CD14-positive monocyte (primary cell): Measurements from ENCODE around the gene GALNT12. TPM values are rescaled to one million over a fixed set of nuclear protein-coding genes. Genes with fewer than 3 reads are reported as not detected.

Experiments
- DNase-seq, 3 donors: peaks; one replicate each; pipeline ENCODE4 v3.0.0-alpha.2; 2011 to 2022
- H2AFZ ChIP-seq: 2 replicates; pipeline ENCODE4 v1.6.0; 2012; ENCODE audit warnings: mild to moderate bottlenecking, low read depth, low read length, inconsistent platforms; ENCODE audit not compliant: insufficient read depth, poor library complexity, severe bottlenecking
- H3K27ac ChIP-seq, 2 donors: 1 replicate in 1 of 2; 2 replicates in 1 of 2; pipeline ENCODE4 v1.5.1; 2012 to 2013; ENCODE audit warnings: low read length in 2 of 2, control low read depth in 1 of 2, inconsistent platforms in 1 of 2, low read depth in 1 of 2, mild to moderate bottlenecking in 1 of 2
- H3K27me3 ChIP-seq, 2 donors: one replicate each; pipeline versions ENCODE4 v1.6.0 to v1.6.1; 2011 to 2013; ENCODE audit warnings: low read length in 2 of 2; ENCODE audit not compliant: control insufficient read depth in 2 of 2, insufficient read depth in 2 of 2
- H3K36me3 ChIP-seq, 2 donors: replicated peaks in 1 of 2; 1 replicate in 1 of 2; 2 replicates in 1 of 2; pipeline versions ENCODE4 v1.5.1 to v1.6.1; 2012 to 2013; ENCODE audit warnings: low read length in 2 of 2, control low read depth in 1 of 2, inconsistent platforms in 1 of 2, mild to moderate bottlenecking in 1 of 2; ENCODE audit not compliant: insufficient read depth in 2 of 2, control insufficient read depth in 1 of 2
- H3K4me1 ChIP-seq, 2 donors: 1 replicate in 1 of 2; 2 replicates in 1 of 2; pipeline versions ENCODE4 v1.5.1 to v1.6.1; 2012 to 2013; ENCODE audit warnings: low read length in 2 of 2, control low read depth in 1 of 2, inconsistent platforms in 1 of 2, mild to moderate bottlenecking in 1 of 2, moderate library complexity in 1 of 2; ENCODE audit not compliant: insufficient read depth in 2 of 2, control insufficient read depth in 1 of 2
- H3K4me2 ChIP-seq: replicated peaks from 2 replicates; pipeline ENCODE3; 2012; ENCODE audit warnings: low read length, moderate library complexity, mild to moderate bottlenecking; ENCODE audit not compliant: poor library complexity, severe bottlenecking; ENCODE audit errors: extremely low read depth
- H3K4me3 ChIP-seq, 3 experiments: fragments of 200-600 bp in 1 of 3; sonication (generic) in 1 of 3; replicated peaks in 1 of 3; 1 replicate in 2 of 3; 2 replicates in 1 of 3; pipeline ENCODE4 v1.5.1; 2011 to 2013; ENCODE audit warnings: low read length in 3 of 3, mild to moderate bottlenecking in 3 of 3, control low read depth in 2 of 3, low read depth in 2 of 3, inconsistent platforms in 1 of 3, moderate library complexity in 1 of 3
- H3K79me2 ChIP-seq: 2 replicates; pipeline ENCODE4 v1.6.0; 2012; ENCODE audit warnings: mild to moderate bottlenecking, control low read depth, inconsistent platforms, low read length, moderate library complexity; ENCODE audit not compliant: insufficient read depth
- H3K9ac ChIP-seq: 2 replicates; pipeline ENCODE4 v1.6.0; 2017; ENCODE audit warnings: low read length, mild to moderate bottlenecking; ENCODE audit not compliant: insufficient read depth, poor library complexity, severe bottlenecking
- H3K9me3 ChIP-seq, 2 donors: replicated peaks in 1 of 2; 1 replicate in 1 of 2; 2 replicates in 1 of 2; pipeline versions ENCODE4 v1.5.1 to v1.6.1; 2012 to 2013; ENCODE audit warnings: low read length in 2 of 2, control low read depth in 1 of 2; ENCODE audit not compliant: control insufficient read depth in 1 of 2, insufficient read depth in 1 of 2
- H4K20me1 ChIP-seq: 2 replicates; pipeline ENCODE4 v1.6.0; 2012; ENCODE audit warnings: mild to moderate bottlenecking, low read length, control low read depth, moderate library complexity; ENCODE audit not compliant: insufficient read depth
- H3K27ac Mint-ChIP-seq, 7 donors: one replicate each; pipeline ENCODE4 v1.8.0; 2020; ENCODE audit warnings: mild to moderate bottlenecking in 7 of 7, mixed read lengths in 7 of 7, moderate library complexity in 6 of 7, inconsistent platforms in 2 of 7
- H3K27me3 Mint-ChIP-seq, 3 donors: one replicate each; pipeline ENCODE4 v1.8.0; 2021 to 2022; ENCODE audit warnings: low read depth in 3 of 3, mild to moderate bottlenecking in 3 of 3, mixed read lengths in 3 of 3, moderate library complexity in 3 of 3, inconsistent platforms in 1 of 3
- H3K36me3 Mint-ChIP-seq, 2 donors: one replicate each; pipeline ENCODE4 v1.8.0; 2020; ENCODE audit warnings: mixed read lengths in 2 of 2, inconsistent platforms in 1 of 2, mild to moderate bottlenecking in 1 of 2
- H3K4me1 Mint-ChIP-seq: one replicate; pipeline ENCODE4 v1.8.0; 2020; ENCODE audit warnings: mild to moderate bottlenecking, mixed read lengths
- H3K4me3 Mint-ChIP-seq, 2 donors: one replicate each; pipeline ENCODE4 v1.8.0; 2020; ENCODE audit warnings: mild to moderate bottlenecking in 2 of 2, mixed read lengths in 2 of 2, moderate library complexity in 1 of 2
- H3K9me3 Mint-ChIP-seq, 7 donors: one replicate each; pipeline ENCODE4 v1.8.0; 2020 to 2022; ENCODE audit warnings: mixed read lengths in 7 of 7, mild to moderate bottlenecking in 6 of 7, moderate library complexity in 6 of 7, inconsistent platforms in 2 of 7
- CTCF ChIP-seq: fragments of 200-600 bp; IDR thresholded peaks from one replicate; pipeline ENCODE4 v1.8.0; 2022; ENCODE audit warnings: antibody characterized with exemption, mild to moderate bottlenecking
- WGBS: methylation state at CpG from one replicate; pipeline ENCODE4 v1.1.5; 2013; ENCODE audit warnings: missing lambda C conversion rate; ENCODE audit not compliant: insufficient coverage; 5-methylcytosine and 5-hydroxymethylcytosine counted together
- intact Hi-C, 2 donors: fragments of 100-400 bp; cut with micrococcal nuclease; formaldehyde crosslinking; loops; one replicate each; pipeline versions ENCODE4 v1.15.0 to v1.15.1; 2023
- polyA plus RNA-seq, 3 donors: library from polyadenylated mRNA; depleted of rRNA in 1 of 3; unstranded in 2 of 3; stranded (reverse) in 1 of 3; fragments of 300-500 nt in 2 of 3; fragments of >200 nt in 1 of 3; fragmentation: Illumina TruSeq in 2 of 3; gene quantifications; 1 replicate in 2 of 3; 2 replicates in 1 of 3; pipeline ENCODE4 v1.2.3, GENCODE V29; 2012 to 2021

GALNT12 gene
- polyA plus RNA-seq, 3 donors: 0.16 TPM; not detected in 2

- Histone ChIP-seq H3K4me1 (peaks cover 0 to 5% of the 10 kb centered on the region in 2 donors), H2AFZ (no peak overlapping the region), H3K36me3 (no peaks in the 10 kb centered on the region), H3K27me3 (no peaks in the 10 kb centered on the region), H3K27ac (no peak overlapping the region), H3K79me2 (no peaks in the 10 kb centered on the region), H3K9ac (no peak overlapping the region), H3K4me3 (no peak overlapping the region), H3K4me2 (no peak overlapping the region), H3K9me3 (no peaks in the 10 kb centered on the region), H4K20me1 (no peaks in the 10 kb centered on the region)
- no peak for DNase-seq
- TF ChIP-seq CTCF: no peak
- H3K36me3 Mint-ChIP-seq: no peaks in the 10 kb centered on the region
- peaks cover 0 to 3% (median 0%) of the 10 kb centered on the region in 7 donors for H3K9me3 Mint-ChIP-seq
- intact Hi-C loops: no loop called here
- H3K27ac Mint-ChIP-seq: no peak overlapping the region
- H3K4me1 Mint-ChIP-seq: peaks cover 17% of the 10 kb centered on the region
- WGBS: 64% methylated on average over 5 of the region's 5 CpGs
- H3K4me3 Mint-ChIP-seq: no peak overlapping the region
- peaks cover 9 to 12% (median 11%) of the 10 kb centered on the region in 3 donors for H3K27me3 Mint-ChIP-seq
Observed at GRCh38 chr9:98875536-98875935, 68.1 kb downstream of the GALNT12 start.

- intact Hi-C loops: no loop called here
- no peak for DNase-seq
- H3K4me1 ChIP-seq: no peaks in the 10 kb centered on the region
- H3K4me3 Mint-ChIP-seq: no peak overlapping the region
- no peak overlapping the region for H3K27ac Mint-ChIP-seq
- no peaks in the 10 kb centered on the region for H3K27me3 ChIP-seq
- no peaks in the 10 kb centered on the region for H4K20me1 ChIP-seq
- no peak overlapping the region for H3K4me2 ChIP-seq
- H3K9ac ChIP-seq: no peak overlapping the region
- H3K36me3 Mint-ChIP-seq: no peaks in the 10 kb centered on the region
- no peaks in the 10 kb centered on the region for H3K79me2 ChIP-seq
- H3K27me3 Mint-ChIP-seq: peaks cover 11 to 16% (median 13%) of the 10 kb centered on the region in 3 donors
- 99% methylated on average over 6 of the region's 6 CpGs for WGBS
- no peak for TF ChIP-seq CTCF
- H3K9me3 ChIP-seq: no peaks in the 10 kb centered on the region
- peaks cover 3% of the 10 kb centered on the region for H3K4me1 Mint-ChIP-seq
- no peak overlapping the region for H3K27ac ChIP-seq
- H3K36me3 ChIP-seq: no peaks in the 10 kb centered on the region
- peaks cover 0 to 2% (median 0%) of the 10 kb centered on the region in 7 donors for H3K9me3 Mint-ChIP-seq
- H2AFZ ChIP-seq: no peak overlapping the region
- H3K4me3 ChIP-seq: no peak overlapping the region
Observed at GRCh38 chr9:98877311-98877710, 69.8 kb downstream of the GALNT12 start.
